ENCODE measurements around the gene GARRE1. TPM values are rescaled to one million over a fixed set of nuclear protein-coding genes. Genes with fewer than 3 reads are reported as not detected.

GARRE1 gene
- total and polyA plus RNA-seq, 2 of the 13 experiments (the other 11 are each of a cell fraction or from before 2014, with no cell fraction given): 8.0 to 11.7 TPM

- H4K20me1 ChIP-seq (ENCODE audit: insufficient read depth, low read length): peaks cover 7% of the 10 kb centered on the region; the same call in 1 of the 2 replicates
- no peak overlapping the region for H2AFZ ChIP-seq (ENCODE audit: low read length)
- 93% methylated on average over 4 of the region's 6 CpGs for WGBS (ENCODE audit: low lambda C conversion rate)
- DNase-seq (ENCODE audit: low spot score) (no peak), FAIRE-seq (no peak), ATAC-seq (no peak)
- no peak overlapping the region for H3K9ac ChIP-seq (ENCODE audit: insufficient read depth, low read depth, low read length)
- no peak overlapping the region for H3K27ac ChIP-seq (ENCODE audit: extremely low read length, insufficient read depth, low read length)
- peaks cover 48% of the 10 kb centered on the region for H3K4me1 ChIP-seq (ENCODE audit: insufficient read depth, low read length)
- H3K79me2 ChIP-seq (ENCODE audit: insufficient read depth, low read length): peaks cover 50% of the 10 kb centered on the region
- intact Hi-C loops (cut with micrococcal nuclease; ENCODE audit: unreplicated experiment) (no loop called here), in situ Hi-C loops (cut with HindIII; ENCODE audit: extremely low pct_ligation_motif_present, low pct_unique_long_range_greater_than_20kb) (no loop called here)
- no TSS peak for BruUV-seq (replicated peaks)
- no peaks in the 10 kb centered on the region for H3K27me3 ChIP-seq (ENCODE audit: control insufficient read depth in 1 of 2, insufficient read depth in 2 of 2, low read length in 2 of 2)
- TF ChIP-seq ZNF383 (CRISPR knock-in tag; IDR thresholded peaks at IDR 0.05; ENCODE audit: borderline replicate concordance): no peak
- TF ChIP-seq ZKSCAN8 (CRISPR knock-in tag; IDR thresholded peaks at IDR 0.05; ENCODE audit: borderline replicate concordance): no peak
- POLR2A ChIA-PET: no interaction called here
- no peak overlapping the region for H3K4me2 ChIP-seq (ENCODE audit: low read depth, low read length)
- no peaks in the 10 kb centered on the region for H3K36me3 ChIP-seq (replicated peaks in 1 of 2; ENCODE audit: control insufficient read depth in 1 of 2, insufficient read depth in 2 of 2, low read length in 2 of 2)
- no peak overlapping the region for H3K4me3 ChIP-seq (replicated peaks in 1 of 3; ENCODE audit: insufficient read depth in 1 of 3, low read depth in 2 of 3, low read length in 3 of 3)
- CTCF ChIA-PET (ENCODE audit: low intra/inter-chr PET ratio, low total read pairs): no interaction called here
- no peaks in the 10 kb centered on the region for H3K9me3 ChIP-seq (ENCODE audit: low read length)
Observed at GRCh38 chr19:34265221-34265650, 10.9 kb downstream of the GARRE1 start.

- POLR2A ChIA-PET: no interaction called here
- H3K4me3 ChIP-seq (replicated peaks in 1 of 3; ENCODE audit: insufficient read depth in 1 of 3, low read depth in 2 of 3, low read length in 3 of 3): no peak overlapping the region
- H3K4me2 ChIP-seq (ENCODE audit: low read depth, low read length): no peak overlapping the region
- 86% methylated on average over 8 of the region's 8 CpGs for WGBS (ENCODE audit: low lambda C conversion rate)
- H3K4me1 ChIP-seq (ENCODE audit: insufficient read depth, low read length): peaks cover 30% of the 10 kb centered on the region
- no peaks in the 10 kb centered on the region for H4K20me1 ChIP-seq (ENCODE audit: insufficient read depth, low read length)
- H3K27ac ChIP-seq (ENCODE audit: extremely low read length, insufficient read depth, low read length): no peak overlapping the region
- peaks cover 50% of the 10 kb centered on the region for H3K79me2 ChIP-seq (ENCODE audit: insufficient read depth, low read length)
- no peak overlapping the region for H2AFZ ChIP-seq (ENCODE audit: low read length)
- FAIRE-seq: no peak
- DNase-seq (ENCODE audit: low spot score): no peak
- BruUV-seq (replicated peaks): no TSS peak
- H3K9me3 ChIP-seq (ENCODE audit: low read length): no peaks in the 10 kb centered on the region
- H3K9ac ChIP-seq (ENCODE audit: insufficient read depth, low read depth, low read length): no peak overlapping the region
- H3K27me3 ChIP-seq (ENCODE audit: control insufficient read depth in 1 of 2, insufficient read depth in 2 of 2, low read length in 2 of 2): no peaks in the 10 kb centered on the region
- in situ Hi-C loops (cut with HindIII; ENCODE audit: extremely low pct_ligation_motif_present, low pct_unique_long_range_greater_than_20kb) (no loop called here), intact Hi-C loops (cut with micrococcal nuclease; ENCODE audit: unreplicated experiment) (no loop called here)
- no peak for ATAC-seq
- no peaks in the 10 kb centered on the region for H3K36me3 ChIP-seq (replicated peaks in 1 of 2; ENCODE audit: control insufficient read depth in 1 of 2, insufficient read depth in 2 of 2, low read length in 2 of 2)
- CTCF ChIA-PET (ENCODE audit: low intra/inter-chr PET ratio, low total read pairs): no interaction called here
- TF ChIP-seq ZNF12 (CRISPR knock-in tag; IDR thresholded peaks at IDR 0.05) (no peak), GLMP (CRISPR knock-in tag; IDR thresholded peaks at IDR 0.05; ENCODE audit: borderline replicate concordance) (no peak), ZNF232 (CRISPR knock-in tag; IDR thresholded peaks at IDR 0.05; ENCODE audit: borderline replicate concordance) (no peak), KLF6 (CRISPR knock-in tag; IDR thresholded peaks at IDR 0.05) (no peak), SP140L (CRISPR knock-in tag; IDR thresholded peaks at IDR 0.05; ENCODE audit: borderline replicate concordance) (no peak), ZFYVE20 (CRISPR knock-in tag; IDR thresholded peaks at IDR 0.05; ENCODE audit: borderline replicate concordance, low read depth) (no peak), IKZF4 (CRISPR knock-in tag; IDR thresholded peaks at IDR 0.05; ENCODE audit: borderline replicate concordance, low read depth, not compliant biosample characterization) (no peak), ZNF775 (CRISPR knock-in tag; IDR thresholded peaks at IDR 0.05; ENCODE audit: borderline replicate concordance) (no peak), ELF4 (CRISPR knock-in tag; IDR thresholded peaks at IDR 0.05; ENCODE audit: borderline replicate concordance) (no peak), PHF21A (CRISPR knock-in tag; IDR thresholded peaks at IDR 0.05) (no peak), KLF13 (CRISPR knock-in tag; IDR thresholded peaks at IDR 0.05) (no peak), ZNF569 (CRISPR knock-in tag; IDR thresholded peaks at IDR 0.05; ENCODE audit: borderline replicate concordance) (no peak)
- TF ChIP-seq, protein P1, sequence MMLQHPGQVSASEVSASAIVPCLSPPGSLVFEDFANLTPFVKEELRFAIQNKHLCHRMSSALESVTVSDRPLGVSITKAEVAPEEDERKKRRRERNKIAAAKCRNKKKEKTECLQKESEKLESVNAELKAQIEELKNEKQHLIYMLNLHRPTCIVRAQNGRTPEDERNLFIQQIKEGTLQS (CRISPR knock-in tag; IDR thresholded peaks at IDR 0.05): no peak
- TF ChIP-seq, protein P2, sequence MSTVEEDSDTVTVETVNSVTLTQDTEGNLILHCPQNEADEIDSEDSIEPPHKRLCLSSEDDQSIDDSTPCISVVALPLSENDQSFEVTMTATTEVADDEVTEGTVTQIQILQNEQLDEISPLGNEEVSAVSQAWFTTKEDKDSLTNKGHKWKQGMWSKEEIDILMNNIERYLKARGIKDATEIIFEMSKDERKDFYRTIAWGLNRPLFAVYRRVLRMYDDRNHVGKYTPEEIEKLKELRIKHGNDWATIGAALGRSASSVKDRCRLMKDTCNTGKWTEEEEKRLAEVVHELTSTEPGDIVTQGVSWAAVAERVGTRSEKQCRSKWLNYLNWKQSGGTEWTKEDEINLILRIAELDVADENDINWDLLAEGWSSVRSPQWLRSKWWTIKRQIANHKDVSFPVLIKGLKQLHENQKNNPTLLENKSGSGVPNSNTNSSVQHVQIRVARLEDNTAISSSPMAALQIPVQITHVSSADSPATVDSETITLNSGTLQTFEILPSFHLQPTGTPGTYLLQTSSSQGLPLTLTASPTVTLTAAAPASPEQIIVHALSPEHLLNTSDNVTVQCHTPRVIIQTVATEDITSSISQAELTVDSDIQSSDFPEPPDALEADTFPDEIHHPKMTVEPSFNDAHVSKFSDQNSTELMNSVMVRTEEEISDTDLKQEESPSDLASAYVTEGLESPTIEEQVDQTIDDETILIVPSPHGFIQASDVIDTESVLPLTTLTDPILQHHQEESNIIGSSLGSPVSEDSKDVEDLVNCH (CRISPR knock-in tag; IDR thresholded peaks at IDR 0.05): no peak
Observed at GRCh38 chr19:34269081-34269480, 14.7 kb downstream of the GARRE1 start.
